Vagina (tissue), 2 donors: ENCODE data around the gene TMEM40.

Experiments
- POLR2A ChIP-seq, 2 donors: fragments of 450-650 bp; IDR thresholded peaks; one replicate each; pipeline ENCODE4 v1.6.1; 2017; ENCODE audit warnings: antibody characterized with exemption in 2 of 2, mild to moderate bottlenecking in 2 of 2, moderate library complexity in 2 of 2
- POLR2AphosphoS5 ChIP-seq, 2 donors: sonication (generic); formaldehyde crosslinking; IDR thresholded peaks; one replicate each; pipeline ENCODE4 v1.9.0; 2017; ENCODE audit warnings: antibody characterized with exemption in 2 of 2, mild to moderate bottlenecking in 2 of 2, low read depth in 1 of 2; ENCODE audit not compliant: insufficient read depth in 1 of 2

GRCh38 chr3:12725436-12725835 lies 33.6 kb downstream of the TMEM40 start:
- TF ChIP-seq POLR2AphosphoS5 (IDR thresholded peaks at IDR 0.05; ENCODE audit: insufficient read depth in 1 of 2, low read depth in 1 of 2) (no peak), POLR2A (IDR thresholded peaks at IDR 0.05) (no peak)
